Endothelial cell of umbilical vein (primary cell): ENCODE data around the gene MAT2B. TPM values are rescaled to one million over a fixed set of nuclear protein-coding genes. Genes with fewer than 3 reads are reported as not detected.

Experiments
- BruUV-seq: library from RNA; stranded (reverse); fragments of 400-500 nt; replicated peaks from 2 replicates; lab custom pipeline; 2021; lab: Mats Ljungman, UMichigan
- CTCF ChIA-PET: fragments of 300-600, 350-600 bp; sonication (Branson Sonifier 250); formaldehyde crosslinking; loops from one replicate; lab custom pipeline; 2021; ENCODE audit warnings: antibody characterized with exemption, inconsistent platforms; lab: Charles Lee
- POLR2A ChIA-PET: fragments of 300-600, 350-600 bp; sonication (Branson Sonifier 250); formaldehyde crosslinking; loops from one replicate; lab custom pipeline; 2021; ENCODE audit warnings: antibody characterized with exemption, inconsistent platforms; lab: Charles Lee
- DNase-seq: peaks from one replicate; pipeline ENCODE4 v3.0.0-alpha.2; 2011; ENCODE audit warnings: low read depth, low spot score
- FAIRE-seq: peaks from 2 replicates; lab custom pipeline; 2011; peaks lifted over from hg19 to GRCh38; lab: Jason Lieb, UNC
- H2AFZ ChIP-seq: 2 replicates; pipeline ENCODE4 v1.6.0; 2012; ENCODE audit warnings: low read depth, low read length, control low read depth, inconsistent platforms
- H3K27ac ChIP-seq: 2 replicates; pipeline ENCODE4 v1.5.1; 2011; ENCODE audit warnings: low read depth, mild to moderate bottlenecking, control low read depth, low read length, moderate library complexity; ENCODE audit not compliant: insufficient read depth
- H3K27me3 ChIP-seq, 2 experiments: 2 replicates each; pipeline versions ENCODE4 v1.6.0 to v1.6.1; 2011; ENCODE audit warnings: low read length in 2 of 2, mixed read lengths in 1 of 2; ENCODE audit not compliant: control insufficient read depth in 2 of 2, insufficient read depth in 2 of 2
- H3K36me3 ChIP-seq, 2 experiments: 2 replicates in 1 of 2; 3 replicates in 1 of 2; pipeline ENCODE4 v1.5.1; 2011; ENCODE audit warnings: low read length in 2 of 2, mild to moderate bottlenecking in 1 of 2, moderate library complexity in 1 of 2; ENCODE audit not compliant: control insufficient read depth in 2 of 2, insufficient read depth in 2 of 2; ENCODE audit errors: extremely low read depth in 1 of 2
- H3K4me1 ChIP-seq: 3 replicates; pipeline ENCODE4 v1.5.1; 2011; ENCODE audit warnings: mild to moderate bottlenecking, low read length; ENCODE audit not compliant: control insufficient read depth, insufficient read depth; ENCODE audit errors: extremely low read depth
- H3K4me2 ChIP-seq: 2 replicates; pipeline ENCODE4 v1.6.1; 2011; ENCODE audit warnings: low read length, control low read depth, mixed read lengths; ENCODE audit not compliant: insufficient read depth
- H3K4me3 ChIP-seq, 3 experiments: fragments of 200-600 bp in 1 of 3; sonication (generic), shearing (Covaris generic) in 1 of 3; replicated peaks in 1 of 3; 2 replicates each; pipeline ENCODE4 v1.5.1; 2011 to 2016; ENCODE audit warnings: control low read depth in 3 of 3, low read length in 3 of 3, mild to moderate bottlenecking in 2 of 3, inconsistent platforms in 1 of 3, low read depth in 1 of 3, moderate library complexity in 1 of 3; ENCODE audit not compliant: insufficient read depth in 1 of 3
- H3K79me2 ChIP-seq: 2 replicates; pipeline ENCODE4 v1.6.0; 2012; ENCODE audit warnings: low read length, inconsistent platforms; ENCODE audit not compliant: control insufficient read depth, insufficient read depth
- H3K9ac ChIP-seq: replicated peaks from 2 replicates; pipeline ENCODE3; 2011; ENCODE audit warnings: low read length, control low read depth; ENCODE audit not compliant: insufficient read depth; ENCODE audit errors: extremely low read depth
- H3K9me1 ChIP-seq: replicated peaks from 3 replicates; pipeline ENCODE4 v1.6.0; 2011; ENCODE audit warnings: mild to moderate bottlenecking, low read length; ENCODE audit not compliant: control insufficient read depth, insufficient read depth; ENCODE audit errors: extremely low read depth
- H3K9me3 ChIP-seq: replicated peaks from 2 replicates; pipeline ENCODE4 v1.5.1; 2012; ENCODE audit warnings: low read length, inconsistent platforms; ENCODE audit not compliant: control insufficient read depth, insufficient read depth
- H4K20me1 ChIP-seq: replicated peaks from 2 replicates; pipeline ENCODE3; 2011; ENCODE audit warnings: mild to moderate bottlenecking, low read length; ENCODE audit not compliant: control insufficient read depth, insufficient read depth; ENCODE audit errors: extremely low read depth
- CTCF ChIP-seq, 2 donors: IDR thresholded peaks; 1 replicate in 1 of 2; 2 replicates in 1 of 2; pipeline ENCODE4 v1.5.1; 2011; ENCODE audit warnings: low read length in 2 of 2, mild to moderate bottlenecking in 2 of 2, moderate library complexity in 2 of 2, control low read depth in 1 of 2, inconsistent platforms in 1 of 2, low read depth in 1 of 2; ENCODE audit not compliant: insufficient read depth in 1 of 2; ENCODE audit errors: extremely low read depth in 1 of 2
- EZH2 ChIP-seq: IDR thresholded peaks from 2 replicates; pipeline ENCODE4 v1.6.1; 2012; ENCODE audit warnings: borderline replicate concordance, low read depth, mild to moderate bottlenecking, moderate library complexity, low read length, inconsistent platforms; ENCODE audit not compliant: severe bottlenecking
- FOS ChIP-seq: IDR thresholded peaks from 2 replicates; pipeline ENCODE4 v1.6.1; 2011; ENCODE audit warnings: mild to moderate bottlenecking, low read length, moderate library complexity, borderline replicate concordance; ENCODE audit not compliant: insufficient read depth
- MYC ChIP-seq: IDR thresholded peaks from one replicate; pipeline ENCODE4 v1.6.1; 2011; ENCODE audit warnings: mild to moderate bottlenecking, low read depth, low read length
- POLR2A ChIP-seq: IDR thresholded peaks from 2 replicates; pipeline ENCODE4 v1.6.1; 2012; ENCODE audit warnings: low read depth, mild to moderate bottlenecking, control low read depth, low read length
- dilution Hi-C: fragments of 300-500 bp; cut with MboI; formaldehyde crosslinking; loops from one replicate; pipeline ENCODE4 v1.15.0; 2019; ENCODE audit warnings: low sequenced_read_pairs; ENCODE audit not compliant: extremely low pct_ligation_motif_present
- intact Hi-C: fragments of 100-400 bp; cut with micrococcal nuclease; formaldehyde crosslinking; loops from one replicate; pipeline ENCODE4 v1.10.0; 2022
- polyA plus RNA-seq, 4 experiments: library from polyadenylated mRNA; depleted of rRNA in 3 of 4; stranded (reverse) in 3 of 4; unstranded in 1 of 4; fragments of >200 nt; gene quantifications; 2 replicates each; pipeline versions ENCODE4 v1.2.1 to v1.2.3, GENCODE V29; 2011 to 2012; ENCODE audit warnings: missing spikeins in 1 of 4
- total RNA-seq: library from RNA; stranded (reverse); gene quantifications from 2 replicates; pipeline ENCODE4 v1.2.3, GENCODE V29; 2021

Gene MAT2B
- total and polyA plus RNA-seq, 2 donors (not counting 3 experiments of a cell fraction or from before 2014, with no cell fraction given): 41.5 to 101 TPM

- no peak overlapping the region for H3K27ac ChIP-seq
- ChIA-PET CTCF (no interaction called here), POLR2A (no interaction called here)
- no peak for DNase-seq
- no peak overlapping the region for H3K9ac ChIP-seq
- H3K27me3 ChIP-seq: peaks cover 2 to 7% of the 10 kb centered on the region in 2 experiments
- H3K4me3 ChIP-seq: no peak overlapping the region
- TF ChIP-seq FOS: no peak
- no peak for TF ChIP-seq EZH2
- no peak for TF ChIP-seq CTCF (IDR thresholded peaks at IDR 0.05; ENCODE audit: extremely low read depth in 1 of 2, insufficient read depth in 1 of 2, low read depth in 1 of 2, low read length in 2 of 2)
- no peak for TF ChIP-seq MYC
- TF ChIP-seq POLR2A: no peak
- H3K79me2 ChIP-seq: no peaks in the 10 kb centered on the region
- BruUV-seq: no TSS peak
- no peaks in the 10 kb centered on the region for H3K36me3 ChIP-seq
- H3K4me2 ChIP-seq: no peak overlapping the region
- no peaks in the 10 kb centered on the region for H3K9me3 ChIP-seq
- dilution Hi-C loops (no loop called here), intact Hi-C loops (no loop called here)
- H4K20me1 ChIP-seq: no peaks in the 10 kb centered on the region
- no peak for FAIRE-seq
- H2AFZ ChIP-seq: no peak overlapping the region
- no peaks in the 10 kb centered on the region for H3K4me1 ChIP-seq
- H3K9me1 ChIP-seq: no peaks in the 10 kb centered on the region
Observed at GRCh38 chr5:163531272-163531671, 25.9 kb downstream of the MAT2B start.
